Gastroesophageal sphincter (tissue), 4 donors: ENCODE data around the gene TMEM134. TPM values are rescaled to one million over a fixed set of nuclear protein-coding genes. Genes with fewer than 3 reads are reported as not detected.
"Not testable (repeated sequence)": the region's sequence is repeated elsewhere in the genome, so short reads cannot be mapped to it uniquely, and the experiment has no call there.

Experiments
- ATAC-seq: fragments of 150-250 bp; one replicate; pipeline ENCODE4 v1.9.1; 2016; ENCODE audit warnings: mild to moderate bottlenecking, moderate library complexity
- H3K27ac ChIP-seq, 4 donors: fragments of 200-600 bp; sonication (generic) in 3 of 4; 1 replicate in 3 of 4; 2 replicates in 1 of 4; pipeline ENCODE4 v1.5.1; 2016 to 2019
- H3K27me3 ChIP-seq: fragments of 200-600 bp; sonication (generic); one replicate; pipeline ENCODE4 v1.5.1; 2019
- H3K36me3 ChIP-seq, 2 donors: fragments of 200-600 bp; sonication (generic); one replicate each; pipeline ENCODE4 v1.5.1; 2019; ENCODE audit warnings: control low read depth in 1 of 2
- H3K4me1 ChIP-seq, 3 donors: fragments of 200-600 bp; sonication (generic); 1 replicate in 2 of 3; 2 replicates in 1 of 3; pipeline ENCODE4 v1.5.1; 2016 to 2019; ENCODE audit warnings: control low read depth in 2 of 3
- H3K4me3 ChIP-seq, 2 donors: fragments of 200-600 bp; sonication (generic); one replicate each; pipeline ENCODE4 v1.5.1; 2019; ENCODE audit warnings: mild to moderate bottlenecking in 1 of 2, moderate library complexity in 1 of 2
- H3K9me3 ChIP-seq, 3 donors: fragments of 200-600 bp; sonication (generic); one replicate each; pipeline ENCODE4 v1.5.1; 2017 to 2019; ENCODE audit warnings: control low read depth in 2 of 3
- CTCF ChIP-seq, 4 experiments: fragments of 200-600 bp in 2 of 4; fragments of 450-650 bp in 2 of 4; sonication (generic) in 1 of 4; IDR thresholded peaks; one replicate each; pipeline ENCODE4 v1.5.1; 2017 to 2019; ENCODE audit warnings: antibody characterized with exemption in 4 of 4, mild to moderate bottlenecking in 2 of 4, moderate library complexity in 2 of 4
- EP300 ChIP-seq: sonication (generic); formaldehyde crosslinking; IDR thresholded peaks from one replicate; pipeline ENCODE4 v1.6.1; 2017; ENCODE audit warnings: antibody characterized with exemption, mild to moderate bottlenecking
- POLR2A ChIP-seq, 2 donors: fragments of 450-650 bp; IDR thresholded peaks; one replicate each; pipeline ENCODE4 v1.6.1; 2017; ENCODE audit warnings: antibody characterized with exemption in 2 of 2, mild to moderate bottlenecking in 2 of 2, moderate library complexity in 1 of 2
- POLR2AphosphoS5 ChIP-seq: sonication (generic); formaldehyde crosslinking; IDR thresholded peaks from one replicate; pipeline ENCODE4 v1.6.1; 2017; ENCODE audit warnings: antibody characterized with exemption
- WGBS, 2 donors: methylation state at CpG; one replicate each; pipeline ENCODE4 v1.1.5; 2018; ENCODE audit warnings: low coverage in 1 of 2; 5-methylcytosine and 5-hydroxymethylcytosine counted together
- total RNA-seq, 4 donors: library from RNA; depleted of rRNA; stranded (reverse); fragments of >200 nt; gene quantifications; one replicate each; pipeline ENCODE4 v1.1.0, GENCODE V29; 2016

The TMEM134 gene
- total RNA-seq, 4 donors from 2014 or later = 22.2 to 35.2 (median 32.5) TPM

GRCh38 chr11:67428052-67429001 lies 40.7 kb downstream of the TMEM134 start, which contains the start of gene RPS6KB2:
TSS of gene RPS6KB2 (plus strand) at chr11:67428494. CDS start at chr11:67428546, 52 bp downstream.
- no peaks in the 10 kb centered on the region for H3K27me3 ChIP-seq
- H3K36me3 ChIP-seq = peaks cover 0 to 41% of the 10 kb centered on the region in 2 donors
- WGBS, 2 donors = 0 to 2% methylated on average over 7 to 21 of the region's 68 CpGs
- TF ChIP-seq CTCF (IDR thresholded peaks at IDR 0.05) (no peak), EP300 (no peak), POLR2AphosphoS5 (peak; percentile 96), POLR2A (IDR thresholded peaks at IDR 0.05) (peak; percentile 95 to 96)
- peak within 1 kb of the TSS; percentile 88 to 99 (median 90) for H3K27ac ChIP-seq
- no peaks in the 10 kb centered on the region for H3K9me3 ChIP-seq
- peak within 1 kb of the TSS; percentile 66 to 86 for H3K4me3 ChIP-seq
- peak; percentile 93 for ATAC-seq
- peaks cover 0 to 40% (median 13%) of the 10 kb centered on the region in 3 donors for H3K4me1 ChIP-seq

- WGBS, 2 donors = 69 to 81% methylated on average over 13 to 16 of the region's 19 CpGs
- Histone ChIP-seq H3K27ac (peak overlapping the region; percentile 45 to 99 (median 90)), H3K4me1 (peaks cover 0 to 40% (median 13%) of the 10 kb centered on the region in 3 donors), H3K36me3 (peaks cover 0 to 32% of the 10 kb centered on the region in 2 donors), H3K4me3 (peak overlapping the region; percentile 66 to 86)
- H3K27me3 ChIP-seq, H3K9me3 ChIP-seq, ATAC-seq: not testable (repeated sequence)
These were observed 41.6 kb downstream of the TMEM134 start for GRCh38 chr11:67427364-67427859.

GRCh38 chr11:67423891-67424613 lies 45.0 kb downstream of the TMEM134 start:
- Histone ChIP-seq H3K27ac (no peak overlapping the region), H3K9me3 (no peaks in the 10 kb centered on the region), H3K4me1 (peaks cover 0 to 34% (median 15%) of the 10 kb centered on the region in 3 donors), H3K27me3 (no peaks in the 10 kb centered on the region), H3K4me3 (no peak overlapping the region), H3K36me3 (no peaks in the 10 kb centered on the region)
- 52% methylated on average over 4 of the region's 34 CpGs; no CpG with 5 or more reads in 1 of the 2 donors for WGBS, 2 donors
- TF ChIP-seq POLR2A (IDR thresholded peaks at IDR 0.05) = no peak
- TF ChIP-seq POLR2AphosphoS5 = no peak
- TF ChIP-seq EP300 = no peak
- no peak for ATAC-seq

GRCh38 chr11:67423466-67423865 lies 45.6 kb downstream of the TMEM134 start:
- Histone ChIP-seq H3K27ac (no peak overlapping the region), H3K4me1 (peaks cover 0 to 35% (median 11%) of the 10 kb centered on the region in 3 donors), H3K9me3 (no peaks in the 10 kb centered on the region), H3K36me3 (no peaks in the 10 kb centered on the region), H3K4me3 (no peak overlapping the region), H3K27me3 (no peaks in the 10 kb centered on the region)
- no CpG with 5 or more reads among the region's 13 CpGs for WGBS, 2 donors
- ATAC-seq = no peak
- TF ChIP-seq CTCF (IDR thresholded peaks at IDR 0.05) (no peak), EP300 (no peak), POLR2AphosphoS5 (no peak), POLR2A (IDR thresholded peaks at IDR 0.05) (no peak)

GRCh38 chr11:67422891-67423290 lies 46.2 kb downstream of the TMEM134 start:
- no peaks in the 10 kb centered on the region for H3K27me3 ChIP-seq
- peaks cover 0 to 40% (median 11%) of the 10 kb centered on the region in 3 donors for H3K4me1 ChIP-seq
- no peak for ATAC-seq
- no peak for TF ChIP-seq CTCF (IDR thresholded peaks at IDR 0.05)
- no peak overlapping the region for H3K27ac ChIP-seq
- no peaks in the 10 kb centered on the region for H3K36me3 ChIP-seq
- no peak overlapping the region for H3K4me3 ChIP-seq
- H3K9me3 ChIP-seq = no peaks in the 10 kb centered on the region
- WGBS, 2 donors = 63 to 81% methylated on average over 4 to 5 of the region's 6 CpGs
